Measurements from ENCODE around the gene OR8B2. TPM values are rescaled to one million over a fixed set of nuclear protein-coding genes. Genes with fewer than 3 reads are reported as not detected.

The OR8B2 gene, protein sequence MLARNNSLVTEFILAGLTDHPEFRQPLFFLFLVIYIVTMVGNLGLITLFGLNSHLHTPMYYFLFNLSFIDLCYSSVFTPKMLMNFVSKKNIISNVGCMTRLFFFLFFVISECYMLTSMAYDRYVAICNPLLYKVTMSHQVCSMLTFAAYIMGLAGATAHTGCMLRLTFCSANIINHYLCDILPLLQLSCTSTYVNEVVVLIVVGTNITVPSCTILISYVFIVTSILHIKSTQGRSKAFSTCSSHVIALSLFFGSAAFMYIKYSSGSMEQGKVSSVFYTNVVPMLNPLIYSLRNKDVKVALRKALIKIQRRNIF
- total RNA-seq, result not detected

DNA sequence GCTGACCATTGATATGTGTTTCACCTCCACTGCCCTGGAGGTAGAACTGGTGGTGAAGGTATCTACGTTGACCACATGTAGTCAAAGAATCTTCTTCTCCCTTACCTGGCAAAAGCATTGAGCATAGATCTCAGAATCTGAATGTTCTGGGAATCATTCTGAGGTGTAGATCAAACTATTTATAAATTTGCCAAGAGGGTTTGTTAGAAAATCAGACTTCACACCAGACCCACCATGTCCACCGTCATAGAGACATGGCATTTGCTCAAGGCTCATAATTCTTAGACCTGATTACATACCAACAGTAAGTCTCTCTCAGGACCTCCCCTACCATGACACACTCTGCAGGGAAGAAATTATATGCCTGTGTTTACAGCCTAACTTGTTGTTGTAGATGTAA is at the start of gene OR8B2:
Gene OR8B2, minus strand, starts transcription at position 101 of the 400 bp plus-strand sequence. CDS start 1,156 bp downstream, outside the sequence.
- 74 to 88% methylated on average over 2 of the region's 2 CpGs for whole genome bisulfite sequencing, 2 donors
- TF ChIP-seq POLR2A (IDR thresholded peaks at IDR 0.05), result no peak
- TF ChIP-seq, protein P1, sequence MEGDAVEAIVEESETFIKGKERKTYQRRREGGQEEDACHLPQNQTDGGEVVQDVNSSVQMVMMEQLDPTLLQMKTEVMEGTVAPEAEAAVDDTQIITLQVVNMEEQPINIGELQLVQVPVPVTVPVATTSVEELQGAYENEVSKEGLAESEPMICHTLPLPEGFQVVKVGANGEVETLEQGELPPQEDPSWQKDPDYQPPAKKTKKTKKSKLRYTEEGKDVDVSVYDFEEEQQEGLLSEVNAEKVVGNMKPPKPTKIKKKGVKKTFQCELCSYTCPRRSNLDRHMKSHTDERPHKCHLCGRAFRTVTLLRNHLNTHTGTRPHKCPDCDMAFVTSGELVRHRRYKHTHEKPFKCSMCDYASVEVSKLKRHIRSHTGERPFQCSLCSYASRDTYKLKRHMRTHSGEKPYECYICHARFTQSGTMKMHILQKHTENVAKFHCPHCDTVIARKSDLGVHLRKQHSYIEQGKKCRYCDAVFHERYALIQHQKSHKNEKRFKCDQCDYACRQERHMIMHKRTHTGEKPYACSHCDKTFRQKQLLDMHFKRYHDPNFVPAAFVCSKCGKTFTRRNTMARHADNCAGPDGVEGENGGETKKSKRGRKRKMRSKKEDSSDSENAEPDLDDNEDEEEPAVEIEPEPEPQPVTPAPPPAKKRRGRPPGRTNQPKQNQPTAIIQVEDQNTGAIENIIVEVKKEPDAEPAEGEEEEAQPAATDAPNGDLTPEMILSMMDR (IDR thresholded peaks at IDR 0.05), result no peak
- intact Hi-C loops (cut with DNase I), result no loop called here
- H3K9me3 ChIP-seq, result no peaks in the 10 kb centered on the region
- DNase-seq (no peak), ATAC-seq (no peak)
- H3K36me3 ChIP-seq (replicated peaks in 1 of 2; ENCODE audit: insufficient read depth in 1 of 2, low read depth in 2 of 2), result no peaks in the 10 kb centered on the region
- H3K4me3 ChIP-seq, result no peak within 1 kb of the TSS
- no peaks in the 10 kb centered on the region for H3K4me1 ChIP-seq
- H3K27ac ChIP-seq, result no peak within 1 kb of the TSS
- no peaks in the 10 kb centered on the region for H3K27me3 ChIP-seq

DNA sequence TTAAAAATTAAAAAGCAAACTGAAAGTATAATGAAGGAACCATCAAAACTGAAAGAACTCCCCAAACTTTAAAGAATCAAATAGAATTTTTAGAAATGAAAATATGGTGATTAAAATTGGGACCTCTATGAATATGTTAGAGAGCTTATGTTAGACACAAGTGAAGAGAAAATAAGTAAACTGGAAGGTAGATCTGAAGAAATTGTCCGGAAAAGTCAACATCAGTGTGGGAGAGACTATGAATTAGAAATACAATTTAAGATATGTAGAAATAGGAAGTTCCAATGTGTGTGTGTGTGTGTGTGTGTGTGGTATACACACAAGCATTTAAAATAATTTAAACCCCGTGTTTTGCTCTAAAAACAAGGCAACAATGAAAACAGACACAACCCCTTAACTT is 45.3 kb upstream of the OR8B2 start:
- 65 to 78% methylated on average over 2 of the region's 2 CpGs for WGBS, 2 donors
- no peak overlapping the region for H3K4me3 ChIP-seq
- ATAC-seq, result no peak

DNA sequence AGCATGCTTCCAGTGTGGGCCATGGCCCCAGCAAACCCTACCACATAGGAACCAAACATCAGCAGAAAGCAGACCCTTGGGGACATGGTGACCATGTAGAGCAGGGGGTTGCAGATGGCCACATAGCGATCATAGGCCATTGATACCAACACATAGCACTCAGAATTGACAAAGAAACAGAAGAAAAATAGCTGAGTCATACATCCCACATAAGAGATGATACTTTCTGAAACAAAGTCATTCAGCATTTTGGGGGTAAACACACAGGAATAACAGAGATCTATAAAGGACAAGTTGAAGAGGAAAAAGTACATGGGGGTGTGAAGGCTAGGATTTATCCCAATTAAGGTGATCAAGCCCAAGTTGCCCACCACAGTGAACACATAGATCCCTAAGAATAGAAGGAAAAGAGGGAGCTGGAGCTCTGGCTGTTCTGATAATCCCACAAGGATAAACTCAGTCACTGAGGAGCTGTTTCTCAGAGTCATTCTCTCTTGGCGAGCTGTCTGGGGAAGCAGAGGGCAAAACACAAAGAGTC is 40.2 kb upstream of the OR8B2 start, which contains the start of gene OR8B4:
Gene OR8B4, minus strand, starts transcription at position 488 of the 538 bp plus-strand sequence. Its CDS starts 0 bp downstream, at position 488.
- ATAC-seq (no peak), DNase-seq (no peak)
- Histone ChIP-seq H3K4me3 (no peak within 1 kb of the TSS), H3K27me3 (no peaks in the 10 kb centered on the region), H3K9me3 (no peaks in the 10 kb centered on the region), H3K4me1 (no peaks in the 10 kb centered on the region), H3K36me3 (replicated peaks in 1 of 2; ENCODE audit: insufficient read depth in 1 of 2, low read depth in 2 of 2) (no peaks in the 10 kb centered on the region), H3K27ac (no peak within 1 kb of the TSS)
- TF ChIP-seq, protein P1 (IDR thresholded peaks at IDR 0.05), result no peak
- intact Hi-C loops (cut with DNase I), result no loop called here
- whole genome bisulfite sequencing, 2 donors, result 82 to 85% methylated on average over 2 of the region's 2 CpGs

More for the DNA sequence above, 45.3 kb upstream of the OR8B2 start:
- no peaks in the 10 kb centered on the region for H3K27me3 ChIP-seq
- no peaks in the 10 kb centered on the region for H3K4me1 ChIP-seq
- no peaks in the 10 kb centered on the region for H3K36me3 ChIP-seq (replicated peaks in 1 of 2; ENCODE audit: insufficient read depth in 1 of 2, low read depth in 2 of 2)
- no peak overlapping the region for H3K27ac ChIP-seq
- H3K9me3 ChIP-seq, result peaks cover 0 to 4% (median 0%) of the 10 kb centered on the region in 3 donors
- intact Hi-C loops (cut with DNase I), result no loop called here
- DNase-seq, result no peak
- TF ChIP-seq, protein P1 (IDR thresholded peaks at IDR 0.05), result no peak
- no peak for TF ChIP-seq POLR2A (IDR thresholded peaks at IDR 0.05)

DNA sequence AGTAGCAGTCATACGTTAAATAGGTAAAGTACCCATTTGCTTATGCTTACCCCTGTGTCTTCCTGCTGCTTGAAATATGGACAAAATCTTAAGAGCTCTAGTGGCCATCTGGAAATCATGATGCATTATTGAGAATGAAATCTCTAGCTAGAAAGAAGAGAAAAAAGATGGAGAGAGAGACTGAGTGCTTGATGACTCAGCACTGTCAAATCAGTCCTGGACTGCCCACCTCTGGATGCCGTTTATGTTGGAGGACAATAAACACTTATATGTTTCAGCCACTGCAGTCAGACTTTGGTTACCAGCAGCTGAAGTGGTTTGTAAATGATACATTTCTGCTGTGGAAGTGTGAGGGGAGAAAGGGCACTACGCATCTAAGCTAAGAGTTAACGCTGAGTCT is 36.7 kb upstream of the OR8B2 start:
- H3K27me3 ChIP-seq, result no peaks in the 10 kb centered on the region
- WGBS, 2 donors, result 64 to 70% methylated on average over 4 of the region's 4 CpGs
- no peaks in the 10 kb centered on the region for H3K4me1 ChIP-seq
- no peaks in the 10 kb centered on the region for H3K36me3 ChIP-seq (replicated peaks in 1 of 2; ENCODE audit: insufficient read depth in 1 of 2, low read depth in 2 of 2)
- intact Hi-C loops (cut with DNase I), result no loop called here
- TF ChIP-seq, protein P1 (IDR thresholded peaks at IDR 0.05), result no peak
- no peak for TF ChIP-seq POLR2A (IDR thresholded peaks at IDR 0.05)
- no peak overlapping the region for H3K27ac ChIP-seq
- ATAC-seq (no peak), DNase-seq (no peak)
- no peak overlapping the region for H3K4me3 ChIP-seq
- no peaks in the 10 kb centered on the region for H3K9me3 ChIP-seq

All from body of pancreas (tissue), 4 donors.